CD1c-positive myeloid dendritic cell (primary cell): ENCODE results near the gene TTC19.

ENCODE experiments used
- DNase-seq: peaks from one replicate; pipeline ENCODE4 v3.0.0-alpha.2; 2016; ENCODE audit errors: extremely low spot score

The TTC19 gene, protein sequence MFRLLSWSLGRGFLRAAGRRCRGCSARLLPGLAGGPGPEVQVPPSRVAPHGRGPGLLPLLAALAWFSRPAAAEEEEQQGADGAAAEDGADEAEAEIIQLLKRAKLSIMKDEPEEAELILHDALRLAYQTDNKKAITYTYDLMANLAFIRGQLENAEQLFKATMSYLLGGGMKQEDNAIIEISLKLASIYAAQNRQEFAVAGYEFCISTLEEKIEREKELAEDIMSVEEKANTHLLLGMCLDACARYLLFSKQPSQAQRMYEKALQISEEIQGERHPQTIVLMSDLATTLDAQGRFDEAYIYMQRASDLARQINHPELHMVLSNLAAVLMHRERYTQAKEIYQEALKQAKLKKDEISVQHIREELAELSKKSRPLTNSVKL

DNA sequence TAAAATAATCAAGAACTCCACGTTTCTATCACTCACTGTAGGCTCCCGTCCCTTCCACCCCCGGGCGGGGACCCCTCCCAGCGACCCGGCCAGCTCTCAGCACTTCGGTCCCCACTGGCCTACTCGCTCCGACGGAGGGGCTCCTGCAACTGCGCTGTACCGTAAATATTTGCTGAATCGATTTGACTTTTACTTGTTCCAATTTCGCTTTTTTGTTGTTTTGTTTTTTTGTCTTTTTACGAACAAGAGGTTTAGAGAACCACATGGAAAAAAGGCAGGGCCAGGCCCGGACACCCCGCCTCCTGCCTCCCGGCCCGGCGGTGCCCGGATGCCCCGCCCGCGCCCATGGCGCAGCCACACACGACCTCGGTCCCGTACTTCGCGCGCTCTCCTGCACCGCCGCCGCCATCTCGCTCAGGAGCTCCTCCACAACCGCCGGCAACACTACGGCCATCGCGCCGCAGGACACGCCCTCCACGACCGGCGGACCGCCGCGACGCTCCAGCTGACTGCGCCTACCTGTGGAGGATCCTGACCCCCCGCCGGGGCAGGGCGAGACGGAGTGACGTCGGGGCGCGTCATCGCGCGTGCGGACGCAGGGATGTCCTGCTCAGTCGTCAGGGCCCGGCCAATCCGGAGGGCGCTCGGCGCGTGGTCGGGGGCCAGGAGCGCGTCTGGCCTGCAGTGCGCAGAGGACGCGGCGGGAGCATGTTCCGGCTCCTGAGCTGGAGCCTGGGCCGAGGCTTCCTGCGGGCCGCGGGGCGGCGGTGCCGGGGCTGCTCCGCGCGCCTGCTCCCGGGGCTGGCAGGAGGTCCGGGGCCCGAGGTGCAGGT, at the start of gene TTC19, which contains the start of gene ZSWIM7:
Gene TTC19, plus strand, starts transcription at position 684 of the 833 bp plus-strand sequence. Its CDS starts 25 bp downstream, at position 709.
Gene ZSWIM7, minus strand, starts transcription at position 564 of the 833 bp plus-strand sequence. Its CDS starts 110 bp downstream, at position 454.
- DNase-seq, result peak; percentile 97

DNA sequence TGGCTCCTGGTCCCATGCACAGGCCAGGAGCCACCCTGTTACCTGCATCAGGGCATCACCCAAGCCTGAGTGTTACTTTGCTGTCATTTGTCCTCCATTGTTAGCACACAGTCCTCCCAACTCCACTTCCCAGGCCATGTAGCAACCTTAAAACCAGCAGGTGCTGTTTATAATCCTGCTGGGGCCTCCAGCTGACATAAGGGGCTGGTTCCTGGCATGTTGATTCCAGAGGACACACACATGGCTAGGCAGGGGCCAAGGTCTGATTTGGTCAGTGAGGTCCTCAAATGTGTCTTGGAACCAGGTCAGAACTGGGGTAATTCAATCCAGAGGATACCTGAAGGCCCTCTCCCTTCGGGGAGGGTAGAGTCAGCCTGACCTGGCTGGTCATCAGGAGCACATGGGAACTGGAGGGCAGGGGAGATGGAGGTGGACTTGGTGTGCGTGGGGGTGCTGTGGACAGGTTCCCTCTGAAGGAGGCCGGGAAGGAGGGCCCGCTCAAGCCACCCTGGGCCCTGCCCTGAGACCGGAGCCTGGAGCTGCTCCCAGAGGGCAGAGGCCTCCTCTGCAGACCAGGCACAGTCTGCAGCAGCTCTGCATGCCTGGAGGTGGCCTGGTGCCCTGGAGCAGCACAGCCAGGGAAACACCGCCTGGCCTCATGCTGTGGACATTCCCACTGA, 48.1 kb upstream of the TTC19 start:
- DNase-seq, result no peak

DNA sequence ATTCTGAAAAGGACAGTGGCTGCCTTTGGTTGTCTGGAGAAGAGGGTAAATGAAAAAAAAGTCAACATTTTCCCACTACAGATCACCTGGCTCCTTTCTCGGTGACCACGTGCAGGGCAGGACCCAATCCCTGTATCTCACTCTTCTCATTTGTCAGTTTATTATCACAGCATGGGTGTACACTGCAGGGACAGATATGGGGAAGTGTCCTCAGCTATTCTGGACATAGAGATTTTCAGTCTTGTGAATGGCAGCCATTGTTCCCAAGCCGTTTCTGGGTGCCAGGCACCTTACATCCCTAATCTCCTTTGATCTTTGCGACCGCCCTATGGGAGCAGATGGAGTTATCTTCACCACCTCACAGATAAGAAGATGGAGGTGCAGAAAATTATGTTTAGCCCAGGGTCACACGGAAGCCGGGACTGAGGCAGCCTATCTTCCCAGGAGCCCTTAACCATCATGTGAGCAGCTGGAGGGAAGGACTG, 47.5 kb upstream of the TTC19 start:
- DNase-seq, result no peak

DNA sequence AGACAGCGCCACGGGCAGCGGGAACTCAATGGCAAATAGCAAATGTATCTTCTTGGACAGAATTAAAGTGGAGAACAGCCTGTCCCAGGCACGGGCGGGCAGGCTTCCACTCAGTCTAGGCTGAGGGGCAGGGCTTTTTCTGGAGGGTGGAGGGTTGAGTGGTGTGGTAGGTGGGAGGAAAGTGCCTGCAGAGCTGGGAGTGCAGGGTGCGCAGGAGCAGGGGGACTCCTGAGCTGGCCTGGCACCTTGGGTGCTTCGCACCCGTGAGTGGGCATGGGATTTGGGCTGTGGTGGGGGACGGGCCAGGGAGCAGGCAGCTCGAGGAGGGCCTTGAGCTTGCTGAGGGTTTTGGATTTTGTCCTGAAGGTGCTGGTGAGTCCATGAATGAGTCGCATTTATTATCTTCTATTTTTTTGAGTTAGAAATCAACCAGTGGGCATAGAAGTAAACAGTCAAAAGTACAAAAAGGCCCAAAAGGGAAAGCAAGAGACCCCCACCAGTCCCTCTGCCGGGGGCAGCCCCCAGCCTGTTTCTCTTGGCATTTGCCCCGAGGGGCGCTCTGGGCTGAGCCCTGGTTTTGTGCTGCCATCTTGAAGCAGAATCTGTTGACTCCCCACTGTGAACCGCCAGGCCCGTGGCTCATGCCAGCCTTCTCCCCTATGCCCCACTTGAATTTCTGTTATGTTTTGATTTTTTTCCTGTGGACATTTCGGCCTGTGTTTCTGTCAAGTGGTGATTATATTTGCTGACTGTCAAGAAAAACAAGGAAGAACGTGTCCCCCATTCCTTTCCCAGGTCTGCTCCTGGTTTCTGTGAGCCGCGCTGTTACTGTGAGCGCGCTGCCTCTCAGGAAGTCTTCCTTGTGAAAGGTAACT, 46.5 kb upstream of the TTC19 start:
- no peak for DNase-seq

DNA sequence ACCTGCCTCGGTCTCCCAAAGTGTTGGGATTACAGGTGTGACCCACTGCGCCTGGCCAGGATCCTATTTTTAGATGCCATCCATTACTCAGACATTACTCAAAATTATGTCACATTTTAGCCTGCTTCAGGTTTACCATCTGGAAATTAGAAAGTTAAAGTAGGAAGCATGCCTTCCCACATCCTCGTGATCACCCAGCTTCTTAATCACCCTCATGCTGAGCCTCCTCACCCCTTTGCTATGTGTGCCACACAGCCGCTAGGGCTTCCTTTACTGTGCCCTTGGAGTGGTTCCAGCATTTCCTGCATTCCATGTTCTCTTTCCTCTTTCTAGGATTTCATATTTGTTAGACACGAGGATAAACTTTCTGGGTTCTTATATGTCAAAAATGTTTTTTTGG, 45.4 kb upstream of the TTC19 start:
- DNase-seq, result peak; percentile 84

DNA sequence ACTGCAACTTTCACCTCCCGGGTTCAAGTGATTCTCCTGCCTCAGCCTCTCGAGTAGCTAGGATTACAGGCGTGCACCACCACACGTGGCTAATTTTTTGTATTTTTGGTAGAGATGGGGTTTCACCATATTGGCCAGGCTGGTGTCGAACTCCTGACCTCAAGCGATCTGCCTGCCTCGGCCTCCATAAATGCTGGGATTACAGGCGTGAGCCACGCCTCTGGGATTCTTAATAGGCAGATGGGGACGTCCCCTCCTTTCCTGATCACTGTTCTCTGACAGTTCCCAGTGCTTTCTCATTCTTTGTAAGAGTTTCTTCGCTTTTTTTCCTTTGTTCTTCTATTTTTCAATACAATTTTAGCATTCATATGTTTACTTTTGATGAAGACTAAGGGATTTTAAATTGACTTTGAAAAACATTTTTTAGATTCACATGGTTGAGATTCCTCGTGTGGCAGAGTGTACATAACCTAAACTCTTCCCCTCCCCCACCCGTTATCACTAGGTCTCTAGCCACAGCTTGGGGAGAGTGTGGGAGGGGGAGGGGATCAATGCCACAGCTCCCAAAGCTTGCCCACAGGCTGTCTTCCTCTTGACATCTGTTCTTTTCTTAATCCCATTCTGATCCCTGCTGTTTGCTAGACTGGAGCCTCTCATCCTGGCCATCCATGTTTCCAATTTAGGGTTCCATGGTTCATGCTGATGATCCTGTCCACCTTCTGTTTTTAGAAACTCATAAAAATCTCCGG, 43.7 kb upstream of the TTC19 start:
- no peak for DNase-seq

DNA sequence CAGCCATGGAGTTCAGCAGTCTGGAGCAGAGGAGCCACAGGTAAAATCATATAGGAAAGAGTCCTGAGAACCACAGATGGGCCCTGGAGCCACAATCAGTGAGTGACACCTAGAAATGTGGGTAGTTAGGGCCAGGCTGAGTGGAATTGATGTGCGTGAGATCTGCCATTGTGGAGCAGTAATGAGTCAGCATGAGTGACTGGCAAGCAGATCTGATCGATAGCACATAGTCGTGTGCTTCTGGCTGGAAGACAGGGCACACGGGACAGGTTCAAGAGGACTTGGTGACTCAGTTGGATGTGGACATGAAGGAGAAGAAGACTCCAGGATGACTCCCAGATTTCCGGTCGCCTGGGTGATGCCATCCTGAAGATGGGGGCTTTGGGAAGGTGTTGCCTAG, 42.4 kb upstream of the TTC19 start:
- DNase-seq, result no peak

DNA sequence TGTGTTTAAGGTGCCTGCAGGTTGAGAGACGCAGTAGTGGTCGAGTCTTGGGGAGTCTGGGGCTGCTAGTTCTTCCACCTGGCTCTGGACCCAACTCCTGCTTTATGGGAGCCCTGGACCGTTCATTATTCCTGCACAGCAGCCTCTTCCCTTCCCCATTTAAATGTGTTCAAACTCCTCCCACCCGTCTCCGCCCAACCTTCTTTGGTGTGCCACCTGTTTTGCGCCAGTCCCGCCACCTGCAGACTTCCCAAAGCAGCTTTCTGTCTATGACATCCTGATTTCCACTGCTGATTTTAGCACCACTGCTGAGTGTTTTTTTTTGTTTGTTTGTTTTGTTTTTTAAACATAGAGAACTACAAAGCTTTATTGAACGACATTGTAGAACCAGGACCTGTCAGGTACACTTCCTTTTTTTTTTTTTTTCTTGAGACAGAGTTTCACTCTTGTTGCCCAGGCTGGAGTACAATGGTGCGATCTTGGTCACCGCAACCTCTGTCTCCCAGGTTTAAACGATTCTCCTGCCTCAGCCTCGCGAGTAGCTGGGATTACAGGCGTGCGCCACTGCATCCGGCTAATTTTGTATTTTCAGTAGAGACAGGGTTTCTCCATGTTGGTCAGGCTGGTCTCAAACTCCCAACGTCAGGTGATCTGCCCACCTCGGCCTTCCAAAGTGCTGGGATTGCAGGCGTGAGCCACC, 41.9 kb upstream of the TTC19 start:
- no peak for DNase-seq

DNA sequence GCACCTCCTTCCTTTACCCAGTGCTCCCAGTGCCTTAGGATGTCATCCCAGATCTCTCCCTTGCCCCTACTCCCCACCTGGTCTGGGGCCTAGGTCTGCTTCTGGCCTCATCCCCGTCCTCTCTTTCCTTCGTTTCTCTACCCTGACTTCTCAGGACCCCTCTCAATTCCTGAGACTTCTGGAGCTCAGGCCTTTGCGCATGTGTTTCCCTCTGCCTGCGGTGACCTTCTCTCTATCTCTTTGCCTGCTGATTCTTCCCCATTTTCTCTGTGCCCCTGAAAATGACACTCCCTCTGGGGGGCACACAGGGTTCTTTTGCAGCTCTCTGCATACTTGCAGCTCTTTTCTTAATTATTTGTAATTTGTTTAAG, 41.2 kb upstream of the TTC19 start:
- DNase-seq, result no peak

DNA sequence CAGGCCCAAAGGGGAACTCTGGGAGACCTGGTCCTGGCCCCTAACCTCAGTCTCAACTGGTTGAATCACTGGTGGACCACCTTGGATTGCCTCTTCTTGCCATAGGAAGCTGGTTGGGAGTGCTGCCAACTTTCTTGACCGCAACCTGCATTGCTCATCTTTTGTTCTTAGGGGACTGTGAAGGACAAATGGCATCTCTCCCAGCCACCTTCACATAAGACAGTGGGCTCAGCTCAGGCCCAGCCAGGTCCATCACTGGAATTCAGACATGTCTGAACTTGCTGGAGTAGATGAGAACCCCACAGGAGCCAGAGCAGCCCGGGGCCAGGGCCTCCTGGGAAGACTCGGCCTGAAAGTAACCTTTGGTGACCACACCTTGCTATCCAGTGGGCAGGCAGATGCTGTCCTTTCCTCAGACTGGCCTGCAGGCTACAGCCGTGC, 35.9 kb upstream of the TTC19 start:
- DNase-seq, result no peak

DNA sequence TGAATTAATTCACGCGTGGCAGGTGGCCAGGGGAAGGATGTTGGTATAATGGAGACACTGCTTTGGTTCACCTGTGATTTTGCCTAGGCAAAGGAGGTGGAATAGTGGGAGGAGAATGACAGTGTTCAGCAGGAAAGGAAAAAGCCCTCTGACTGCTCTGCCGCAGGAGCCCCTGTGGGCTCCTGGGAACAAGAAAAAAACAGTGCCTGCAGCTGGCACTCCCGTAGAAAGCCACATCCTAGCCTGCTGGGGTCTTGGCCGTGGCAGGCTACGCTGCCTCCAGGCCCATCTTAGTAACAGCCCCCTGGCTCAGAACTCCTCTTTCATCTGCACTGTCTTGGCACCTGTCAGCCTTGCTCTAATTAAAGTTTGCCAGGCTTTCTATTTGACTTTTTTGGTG, 34.1 kb upstream of the TTC19 start:
- no peak for DNase-seq

DNA sequence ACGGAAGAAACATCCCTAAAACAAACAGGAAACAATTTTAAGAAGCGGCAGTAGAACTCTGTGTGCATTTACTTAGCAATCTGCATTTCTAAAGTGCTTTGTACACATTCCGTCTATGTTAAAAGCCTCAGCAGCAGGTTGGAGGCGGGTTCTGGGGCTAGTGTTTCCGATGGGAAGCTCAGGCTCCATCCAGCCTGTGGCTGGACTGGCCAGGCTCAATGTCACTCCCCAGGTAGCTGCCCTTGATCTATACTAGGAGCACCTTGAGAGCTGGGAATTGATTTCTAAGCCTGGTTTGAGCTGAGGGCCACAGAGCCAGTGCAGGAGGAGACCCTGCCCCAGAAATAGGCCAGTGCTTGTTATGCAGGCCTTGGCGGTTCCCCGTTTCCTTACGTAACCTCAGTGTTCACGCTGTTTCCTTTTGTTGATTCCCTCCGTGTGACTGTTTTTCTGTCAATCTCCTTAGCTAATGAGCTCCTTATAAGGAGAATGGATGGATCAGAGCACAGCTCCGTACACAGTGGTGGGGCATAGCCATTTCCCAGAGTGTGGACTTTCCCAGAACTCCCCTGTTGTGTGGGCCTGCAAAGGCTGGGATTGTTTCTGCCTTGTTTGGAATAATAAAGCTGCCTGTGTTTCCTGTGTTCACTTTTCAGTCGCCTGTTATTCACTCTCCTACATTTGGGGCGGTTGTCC, 33.3 kb upstream of the TTC19 start:
- peak; percentile 39 for DNase-seq

DNA sequence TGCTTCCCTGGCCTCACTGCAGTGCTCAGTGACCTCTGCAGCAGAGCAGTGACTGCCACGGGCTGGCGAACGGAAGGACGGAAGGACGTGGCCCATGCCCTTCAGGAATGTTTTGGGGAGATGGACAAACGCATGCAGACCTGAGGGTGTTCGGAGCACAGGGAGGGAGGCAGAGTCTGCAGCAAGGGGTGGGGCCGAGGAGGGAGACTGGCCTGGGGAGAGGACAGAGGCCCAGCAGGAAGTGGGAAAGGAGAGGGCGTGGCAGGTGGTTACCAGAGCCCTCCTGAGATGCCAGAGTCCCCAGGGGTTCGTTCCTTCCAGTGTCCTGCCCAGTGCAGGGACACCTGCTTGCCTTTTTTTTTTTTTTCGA, 32.8 kb upstream of the TTC19 start:
- DNase-seq, result no peak

DNA sequence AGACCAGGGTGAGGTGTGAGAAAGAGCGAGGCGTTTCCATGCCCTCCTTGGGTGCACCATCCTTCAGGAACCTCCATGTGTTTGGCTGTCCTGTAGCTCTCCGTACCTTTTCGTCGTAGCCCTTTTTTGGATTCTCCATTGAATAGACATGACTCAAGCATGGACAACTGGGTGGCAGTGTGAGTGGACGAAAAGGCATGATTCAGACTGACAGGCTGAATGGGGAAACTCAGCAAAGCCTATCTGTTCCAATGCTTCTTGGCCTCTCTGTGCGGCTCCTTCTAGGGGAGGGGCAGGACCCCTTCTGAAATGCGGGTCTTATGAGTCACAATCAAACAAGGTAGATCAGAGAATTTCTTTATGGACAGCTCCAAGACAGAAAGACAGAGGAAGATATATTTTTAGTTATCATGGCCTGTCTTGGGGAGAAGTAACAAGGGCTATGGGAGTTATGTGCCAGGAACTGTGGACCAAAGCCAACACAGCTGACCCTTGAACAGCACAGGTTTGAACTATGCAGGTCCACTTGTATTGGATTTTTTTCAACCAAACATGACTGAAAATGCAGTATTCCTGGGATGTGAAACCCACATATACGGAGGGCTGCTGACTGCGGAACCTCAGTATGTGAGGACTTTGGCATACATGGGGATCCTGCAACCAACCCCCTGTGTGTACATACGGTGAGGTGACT, 31.8 kb upstream of the TTC19 start:
- DNase-seq, result no peak

DNA sequence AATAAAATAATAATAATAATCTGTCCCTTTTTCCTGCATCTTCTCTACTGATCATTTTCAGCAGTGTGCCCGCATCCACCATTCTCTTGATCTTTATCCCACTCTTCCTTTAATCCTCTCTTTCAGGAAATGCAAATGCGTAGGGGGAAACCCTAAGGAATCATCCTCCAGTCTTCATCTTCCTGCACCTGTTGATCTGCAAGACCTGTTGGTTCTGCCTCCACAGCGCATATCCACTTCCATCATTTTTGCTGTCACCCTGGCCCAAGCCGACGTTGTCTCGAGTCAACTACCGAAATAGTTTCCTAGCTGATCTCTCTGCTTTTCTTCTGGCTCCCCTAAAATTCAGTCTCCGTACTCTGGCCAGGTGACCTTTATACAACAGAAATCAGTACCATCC, 30.2 kb upstream of the TTC19 start:
- no peak for DNase-seq

DNA sequence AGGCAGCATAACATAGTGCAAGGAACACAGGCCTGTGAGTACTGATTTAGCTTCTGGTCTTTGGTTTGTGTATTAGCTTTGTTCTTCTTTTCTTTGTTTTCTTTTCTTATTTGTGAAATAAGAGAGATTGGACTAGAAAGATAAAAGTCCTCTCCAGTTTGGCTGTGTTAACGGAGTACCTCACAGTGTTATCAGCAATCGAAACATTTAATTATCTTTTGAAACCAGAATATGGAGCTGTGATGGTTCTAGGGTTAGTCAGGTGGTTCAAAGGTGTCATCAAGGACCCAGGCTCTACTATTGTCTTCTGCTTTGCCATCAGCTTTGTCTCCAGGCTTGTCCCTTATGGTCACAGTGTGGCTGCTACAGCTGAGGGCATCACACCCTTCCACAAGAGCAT, 29.1 kb upstream of the TTC19 start:
- no peak for DNase-seq

DNA sequence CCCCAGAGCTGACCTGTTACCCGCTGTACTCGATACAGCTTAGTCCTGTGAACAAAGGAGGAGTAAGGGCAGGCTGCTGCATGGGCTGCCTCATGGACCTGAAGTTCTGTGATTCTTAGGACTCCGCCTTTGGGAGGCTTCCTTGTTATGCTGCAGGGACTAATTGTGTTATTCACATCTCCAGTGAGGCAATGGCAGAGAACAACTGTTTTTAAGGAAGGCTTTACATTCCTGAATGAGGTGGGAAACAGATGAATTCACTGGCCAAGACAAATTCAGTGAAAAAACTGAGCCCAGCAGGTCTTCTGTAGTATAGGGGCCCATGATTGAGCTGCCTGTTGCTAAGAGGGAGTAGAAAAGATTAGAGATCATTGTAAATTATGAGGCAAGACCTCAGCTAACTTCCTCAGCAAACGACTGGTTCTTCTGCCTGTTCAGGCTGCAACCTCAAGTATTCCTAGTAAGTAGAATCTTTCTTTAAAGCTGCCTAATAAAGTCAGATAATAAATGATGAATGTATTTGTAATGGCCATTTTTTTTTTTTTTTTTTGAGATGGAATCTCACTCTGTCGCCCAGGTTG, 28.4 kb upstream of the TTC19 start:
- DNase-seq, result no peak

DNA sequence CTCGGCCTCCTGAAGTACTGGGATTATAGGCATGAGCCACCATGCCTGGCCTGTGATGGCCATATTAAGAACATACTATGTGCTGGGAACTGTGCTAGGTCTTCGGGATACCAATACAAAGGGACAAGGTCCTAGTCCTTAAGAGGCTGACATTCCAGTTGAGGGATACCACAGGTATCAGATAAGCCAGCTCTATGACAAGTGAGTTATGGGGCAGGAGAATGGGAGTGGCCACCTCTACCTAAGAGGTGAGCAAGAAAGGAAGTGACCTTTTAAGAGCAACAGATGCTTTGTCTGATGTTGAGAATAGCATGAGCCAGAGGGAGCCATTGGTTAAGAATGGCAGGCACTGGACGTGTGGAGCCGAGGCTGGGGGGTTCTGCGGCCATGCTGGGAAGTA, 27.7 kb upstream of the TTC19 start:
- DNase-seq, result no peak
